Measurements from ENCODE around the gene CHPF. TPM values are rescaled to one million over a fixed set of nuclear protein-coding genes. Genes with fewer than 3 reads are reported as not detected.

The CHPF gene
- total and polyA plus RNA-seq, 4 donors, result 26.5 to 135 (median 58.2) TPM

GRCh38 chr2:219581346-219581745, 37.7 kb upstream of the CHPF start:
- Histone ChIP-seq H3K27me3 (ENCODE audit: control insufficient read depth in 4 of 4, insufficient read depth in 4 of 4, low read length in 3 of 4) (peaks cover 0 to 2% (median 0%) of the 10 kb centered on the region in 4 donors), H3K9me3 (ENCODE audit: control insufficient read depth in 4 of 4, low read length in 3 of 4) (no peaks in the 10 kb centered on the region), H3K27ac (ENCODE audit: low read depth in 1 of 2, low read length in 2 of 2) (no peak overlapping the region), H3K36me3 (ENCODE audit: control insufficient read depth in 4 of 4, insufficient read depth in 3 of 4, low read depth in 1 of 4, low read length in 3 of 4) (no peaks in the 10 kb centered on the region), H3K4me1 (ENCODE audit: control insufficient read depth in 4 of 4, insufficient read depth in 4 of 4, low read length in 3 of 4) (no peaks in the 10 kb centered on the region), H3K9ac (ENCODE audit: low read depth in 1 of 2, low read length in 2 of 2) (no peak overlapping the region), H3K4me3 (ENCODE audit: low read depth in 1 of 3, low read length in 3 of 3) (no peak overlapping the region)
- 75% methylated on average over 2 of the region's 2 CpGs for WGBS
- no peak for TF ChIP-seq RAD21 (IDR thresholded peaks at IDR 0.05)
- no peak for TF ChIP-seq JUND (IDR thresholded peaks at IDR 0.05)
- TF ChIP-seq NR2F2 (IDR thresholded peaks at IDR 0.05), result no peak
- no peak for TF ChIP-seq GABPA (IDR thresholded peaks at IDR 0.05 in 1 of 2, conservative IDR thresholded peaks at IDR 0.05 in 1 of 2)
- TF ChIP-seq MAX (IDR thresholded peaks at IDR 0.05), result no peak
- TF ChIP-seq HNF4G (IDR thresholded peaks at IDR 0.05), result no peak
- TF ChIP-seq SP1 (IDR thresholded peaks at IDR 0.05), result no peak
- no peak for TF ChIP-seq YY1 (IDR thresholded peaks at IDR 0.05)
- TF ChIP-seq FOXA2 (IDR thresholded peaks at IDR 0.05), result no peak
- no peak for TF ChIP-seq HNF4A (conservative IDR thresholded peaks at IDR 0.05)
- TF ChIP-seq FOXA1 (IDR thresholded peaks at IDR 0.05), result no peak
- TF ChIP-seq TAF1 (conservative IDR thresholded peaks at IDR 0.05), result no peak
- no peak for DNase-seq (ENCODE audit: low spot score)

- 70% methylated on average over 8 of the region's 8 CpGs for WGBS
- Histone ChIP-seq H3K36me3 (ENCODE audit: control insufficient read depth in 4 of 4, insufficient read depth in 3 of 4, low read depth in 1 of 4, low read length in 3 of 4) (no peaks in the 10 kb centered on the region), H3K9ac (ENCODE audit: low read depth in 1 of 2, low read length in 2 of 2) (no peak overlapping the region), H3K4me3 (ENCODE audit: low read depth in 1 of 3, low read length in 3 of 3) (no peak overlapping the region), H3K27ac (ENCODE audit: low read depth in 1 of 2, low read length in 2 of 2) (no peak overlapping the region), H3K9me3 (ENCODE audit: control insufficient read depth in 4 of 4, low read length in 3 of 4) (no peaks in the 10 kb centered on the region), H3K27me3 (ENCODE audit: control insufficient read depth in 4 of 4, insufficient read depth in 4 of 4, low read length in 3 of 4) (peaks cover 0 to 2% (median 0%) of the 10 kb centered on the region in 4 donors), H3K4me1 (ENCODE audit: control insufficient read depth in 4 of 4, insufficient read depth in 4 of 4, low read length in 3 of 4) (no peaks in the 10 kb centered on the region)
- TF ChIP-seq REST (IDR thresholded peaks at IDR 0.05) (no peak), TAF1 (conservative IDR thresholded peaks at IDR 0.05) (no peak), SP1 (IDR thresholded peaks at IDR 0.05) (no peak), HNF4G (IDR thresholded peaks at IDR 0.05) (no peak), JUND (IDR thresholded peaks at IDR 0.05) (no peak), CTCF (IDR thresholded peaks at IDR 0.05; ENCODE audit: low read depth, low read length, missing input control) (no peak)
- no peak for DNase-seq (ENCODE audit: low spot score)
These were observed 35.4 kb upstream of the CHPF start for GRCh38 chr2:219578811-219579613.

Data from liver (tissue), 9 donors.